Kasumi-1 (cell line): ENCODE data around the gene SRRM4.

Source experiments
- DNase-seq, 2 experiments: peaks; one replicate each; lab custom pipeline; 2025; lab: John Stamatoyannopoulos, UW

Gene SRRM4

DNA sequence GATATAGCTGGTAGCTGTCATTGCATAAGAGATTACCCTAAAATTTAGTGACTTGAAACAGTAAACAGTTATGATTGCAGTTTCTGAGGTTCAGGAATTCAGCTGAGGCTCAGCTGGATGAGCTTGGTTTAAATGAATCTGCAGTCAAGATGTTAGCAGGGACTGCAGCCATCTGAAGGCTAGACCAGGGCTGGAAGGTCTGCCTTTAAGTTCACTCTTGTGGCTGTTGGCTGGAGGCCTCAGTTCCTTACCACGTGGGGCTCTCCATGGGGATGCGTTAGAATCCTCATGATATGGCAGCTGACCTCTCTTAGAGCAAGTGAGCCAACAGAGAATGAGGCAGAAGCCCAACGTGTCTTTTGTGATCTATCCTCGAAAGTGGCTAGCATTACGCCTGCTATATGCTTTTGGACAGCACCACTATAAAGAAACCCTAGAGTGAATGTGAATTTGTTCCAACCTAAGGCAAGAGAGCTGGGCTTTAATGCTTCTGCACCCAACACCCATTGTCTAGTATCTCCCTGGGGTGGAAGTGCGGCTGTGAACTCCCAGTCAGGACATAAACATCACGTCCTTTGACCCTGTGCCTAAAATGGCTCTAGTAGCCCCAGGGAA, 223.4 kb downstream of the SRRM4 start:
- DNase-seq = no peak

DNA sequence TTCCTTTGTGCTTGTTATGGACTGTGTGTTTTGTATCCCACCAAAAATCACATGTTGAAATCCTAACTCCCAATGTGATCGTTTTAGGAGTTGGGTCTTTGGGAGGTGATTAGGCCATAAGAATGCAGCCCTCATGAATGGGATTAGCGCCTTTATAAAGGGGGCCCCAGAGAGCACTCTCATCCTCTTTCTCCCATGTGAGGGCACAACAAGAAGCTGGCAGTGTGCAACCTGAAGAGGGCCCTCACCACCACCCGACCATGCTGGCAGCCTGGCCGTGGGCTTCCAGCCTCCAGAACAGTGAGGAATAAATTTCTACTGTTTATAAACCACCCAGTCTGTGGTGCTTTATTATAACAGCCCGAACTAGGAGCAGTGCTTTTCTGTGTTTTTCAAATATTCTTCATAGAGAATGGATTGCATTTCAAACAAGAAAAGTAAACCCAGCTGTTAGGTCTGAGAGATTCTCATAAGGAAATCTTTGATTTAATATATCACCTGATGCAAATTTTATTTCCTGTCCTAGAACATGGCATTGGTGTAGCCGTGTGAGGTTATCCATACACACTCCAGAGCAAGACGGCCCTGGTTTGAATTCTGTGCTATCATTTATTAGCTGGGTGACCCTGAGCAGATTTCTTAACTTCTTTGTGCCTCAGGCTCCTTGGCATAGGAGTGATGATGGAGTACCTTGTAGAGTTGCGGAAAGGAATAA, 225.2 kb downstream of the SRRM4 start:
- DNase-seq = no peak

DNA sequence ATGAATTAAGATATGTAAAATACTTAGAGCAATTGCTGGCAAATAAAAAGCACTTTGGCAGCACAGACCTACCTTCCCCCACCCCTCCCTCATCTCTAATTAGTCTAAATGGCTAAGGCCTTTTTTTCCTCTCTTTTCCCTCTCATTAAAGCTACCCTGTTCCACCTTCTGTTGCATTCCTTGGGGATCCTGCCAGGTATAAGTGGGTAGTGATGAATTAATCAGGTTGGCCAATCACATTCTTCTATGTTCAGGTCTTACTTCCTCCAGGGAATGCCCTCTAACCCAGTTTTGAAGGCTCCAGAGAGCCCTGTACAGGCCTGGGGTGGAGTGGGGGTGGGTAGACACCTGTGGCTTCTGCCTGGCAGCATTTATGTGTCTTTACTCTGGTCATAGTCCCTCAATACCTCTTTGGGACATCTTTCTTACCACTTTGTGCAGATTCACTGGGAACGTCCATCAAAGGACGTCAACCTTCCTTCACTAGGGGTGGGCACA, 225.8 kb downstream of the SRRM4 start:
- DNase-seq = no peak

DNA sequence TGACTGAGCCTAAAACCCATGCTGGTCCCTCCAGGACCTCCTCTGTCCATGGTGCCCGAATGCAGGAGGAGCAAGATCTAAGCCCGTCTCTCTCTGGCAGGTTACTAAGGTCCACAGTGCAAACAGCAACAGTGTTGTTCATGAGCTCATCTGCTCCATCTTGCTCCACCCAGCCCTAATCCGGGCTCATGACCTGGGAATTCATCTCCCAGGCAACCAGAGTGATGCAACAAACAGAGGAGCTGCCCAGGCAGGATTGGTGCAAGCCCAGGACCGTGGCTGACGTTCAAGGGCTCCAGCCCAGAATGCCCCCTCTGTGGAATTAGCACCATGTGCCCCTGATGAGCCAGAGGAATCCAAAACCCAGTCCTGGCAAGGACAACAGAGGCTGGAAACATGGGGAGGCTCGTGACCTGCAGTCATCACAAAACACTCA, 227.3 kb downstream of the SRRM4 start:
- DNase-seq = no peak

DNA sequence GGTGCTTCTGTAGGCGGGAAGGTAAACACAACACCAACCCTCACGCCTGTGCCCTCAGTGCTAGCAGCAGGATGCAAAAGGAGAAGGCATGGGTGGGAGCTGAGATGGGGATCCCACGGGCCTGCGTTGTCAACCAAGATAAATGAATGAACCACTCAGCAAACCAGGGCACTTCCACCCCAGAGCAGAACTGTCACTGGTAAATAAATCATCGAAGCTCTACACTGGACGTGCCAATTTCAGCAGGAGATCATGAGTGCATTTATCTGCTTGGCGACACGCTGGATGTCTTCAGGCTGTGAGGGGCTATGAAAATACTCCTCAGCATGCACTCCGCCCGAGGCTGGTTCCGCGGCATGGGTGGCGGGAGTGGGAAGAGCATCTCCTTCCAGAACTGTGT, 230.5 kb downstream of the SRRM4 start:
- no peak for DNase-seq
